ENCODE results near the gene STAP2. TPM values are rescaled to one million over a fixed set of nuclear protein-coding genes. Genes with fewer than 3 reads are reported as not detected.
A peak's percentile ranks its signal among the peaks of the same experiment; 100 is the strongest.

STAP2 gene
- total and polyA plus RNA-seq, 2 donors (not counting 3 experiments of a cell fraction or from before 2014, with no cell fraction given), result 12.2 to 21.7 TPM

GRCh38 chr19:4337906-4338440 lies 654 bp downstream of the STAP2 start:
- Histone ChIP-seq H2AFZ (ENCODE audit: low read depth, low read length) (peak overlapping the region; percentile 40), H3K9me3 (replicated peaks; ENCODE audit: control insufficient read depth, insufficient read depth, low read length) (no peaks in the 10 kb centered on the region)
- CTCF ChIA-PET, result interaction anchor here (0.7 to 1.8 kb wide), 6 partner anchors 13 to 198 kb away, joined by 3 to 6 read pairs (median 3); no protein-coding TSS in a partner anchor

More at GRCh38 chr19:4337906-4338440, 654 bp downstream of the STAP2 start:
- dilution Hi-C loops (cut with MboI; ENCODE audit: extremely low pct_ligation_motif_present, low sequenced_read_pairs) (no loop called here), intact Hi-C loops (cut with micrococcal nuclease) (no loop called here)
- no peaks in the 10 kb centered on the region for H3K79me2 ChIP-seq (ENCODE audit: control insufficient read depth, insufficient read depth, low read length)
- TF ChIP-seq GATA2 (IDR thresholded peaks at IDR 0.05; ENCODE audit: insufficient read depth, insufficient read length, low read depth, low read length) (no peak), MYC (IDR thresholded peaks at IDR 0.05; ENCODE audit: low read depth, low read length) (no peak), CTCF (IDR thresholded peaks at IDR 0.05; ENCODE audit: extremely low read depth in 1 of 2, insufficient read depth in 1 of 2, low read depth in 1 of 2, low read length in 2 of 2) (no peak), POLR2A (IDR thresholded peaks at IDR 0.05; ENCODE audit: low read depth, low read length) (no peak), POLR2AphosphoS5 (IDR thresholded peaks at IDR 0.05; ENCODE audit: insufficient read depth, low read depth, low read length) (no peak), FOS (IDR thresholded peaks at IDR 0.05; ENCODE audit: borderline replicate concordance, insufficient read depth, low read length) (no peak), MAX (IDR thresholded peaks at IDR 0.05; ENCODE audit: insufficient read depth, insufficient read length) (no peak), EZH2 (IDR thresholded peaks at IDR 0.05; ENCODE audit: borderline replicate concordance, low read depth, low read length, severe bottlenecking) (no peak), JUN (IDR thresholded peaks at IDR 0.05; ENCODE audit: borderline replicate concordance, insufficient read depth, insufficient read length, low read depth) (no peak)
- H3K4me3 ChIP-seq (replicated peaks in 1 of 3; ENCODE audit: insufficient read depth in 1 of 3, low read depth in 1 of 3, low read length in 3 of 3), result peak overlapping the region; percentile 14 to 45 (median 24)
- peak; percentile 82 for FAIRE-seq
- H3K4me2 ChIP-seq (ENCODE audit: insufficient read depth, low read length), result peak overlapping the region; percentile 73
- H3K36me3 ChIP-seq (ENCODE audit: control insufficient read depth in 2 of 2, extremely low read depth in 1 of 2, insufficient read depth in 2 of 2, low read length in 2 of 2), result no peaks in the 10 kb centered on the region
- no peaks in the 10 kb centered on the region for H4K20me1 ChIP-seq (replicated peaks; ENCODE audit: control insufficient read depth, extremely low read depth, insufficient read depth, low read length)
- no TSS peak for BruUV-seq (replicated peaks)
- H3K27ac ChIP-seq (ENCODE audit: insufficient read depth, low read depth, low read length), result no peak overlapping the region
- peaks cover 9% of the 10 kb centered on the region for H3K4me1 ChIP-seq (ENCODE audit: control insufficient read depth, extremely low read depth, insufficient read depth, low read length)
- POLR2A ChIA-PET, result no interaction called here
- H3K9me1 ChIP-seq (replicated peaks; ENCODE audit: control insufficient read depth, extremely low read depth, insufficient read depth, low read length), result no peaks in the 10 kb centered on the region
- H3K27me3 ChIP-seq (ENCODE audit: control insufficient read depth in 2 of 2, insufficient read depth in 2 of 2, low read length in 2 of 2), result no peaks in the 10 kb centered on the region
- H3K9ac ChIP-seq (replicated peaks; ENCODE audit: extremely low read depth, insufficient read depth, low read length), result peak overlapping the region; percentile 49
- peak; percentile 53 for DNase-seq (ENCODE audit: low read depth, low spot score)
